Activated T-cell treated with anti-CD3 and anti-CD28 coated beads for 4 hours (primary cell): ENCODE measurements around the gene FAHD2B.
"Not testable (repeated sequence)": the region's sequence is repeated elsewhere in the genome, so short reads cannot be mapped to it uniquely, and the experiment has no call there.

Source experiments
- DNase-seq: peaks from one replicate; pipeline ENCODE4 v3.0.0-alpha.2; 2020

FAHD2B gene

GRCh38 chr2:97067279-97068004, 27.2 kb downstream of the FAHD2B start:
- DNase-seq = no peak

DNA sequence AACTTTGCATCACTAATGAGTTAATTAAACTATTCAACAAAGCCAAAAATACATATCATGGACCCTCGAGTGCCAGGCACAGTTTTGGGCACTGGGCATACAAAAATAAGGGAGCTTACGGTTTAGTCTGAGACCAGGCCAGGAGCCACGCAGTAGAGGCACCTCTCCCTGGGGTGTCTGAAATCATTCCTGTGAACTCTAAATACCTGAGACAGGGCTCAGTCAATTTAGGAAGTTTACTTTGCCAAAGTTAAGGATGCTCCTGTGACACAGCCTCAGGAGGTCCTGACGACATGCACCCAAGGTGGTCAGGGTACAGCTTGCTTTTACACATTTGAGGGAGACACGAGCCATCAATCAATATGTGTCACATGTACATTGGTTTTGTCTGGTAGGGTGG, 28.7 kb downstream of the FAHD2B start:
- not testable (repeated sequence) for DNase-seq

GRCh38 chr2:97062020-97062419, 32.7 kb downstream of the FAHD2B start:
- not testable (repeated sequence) for DNase-seq

DNA sequence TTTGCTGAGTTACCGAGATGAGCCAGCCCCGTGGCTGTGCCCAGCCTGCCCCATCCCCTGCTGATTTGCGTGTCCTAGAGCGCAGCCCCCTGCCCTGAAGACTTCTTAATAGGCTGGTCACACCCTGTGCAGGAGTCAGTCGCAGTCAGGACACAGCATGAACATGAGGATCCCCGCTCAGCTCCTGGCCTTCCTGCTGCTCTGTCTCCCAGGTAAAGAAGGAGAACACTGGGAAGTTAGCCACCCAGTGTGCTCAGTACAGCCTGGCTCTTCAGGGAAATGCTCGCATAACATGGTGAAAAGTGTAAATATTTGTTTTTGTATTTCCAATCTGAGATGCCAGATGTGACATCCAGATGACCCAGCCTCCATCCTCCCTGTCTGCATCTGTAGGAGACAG, 34.9 kb downstream of the FAHD2B start:
- DNase-seq = not testable (repeated sequence)

- not testable (repeated sequence) for DNase-seq
Measured at GRCh38 chr2:97056150-97056549, 38.5 kb downstream of the FAHD2B start.

DNA sequence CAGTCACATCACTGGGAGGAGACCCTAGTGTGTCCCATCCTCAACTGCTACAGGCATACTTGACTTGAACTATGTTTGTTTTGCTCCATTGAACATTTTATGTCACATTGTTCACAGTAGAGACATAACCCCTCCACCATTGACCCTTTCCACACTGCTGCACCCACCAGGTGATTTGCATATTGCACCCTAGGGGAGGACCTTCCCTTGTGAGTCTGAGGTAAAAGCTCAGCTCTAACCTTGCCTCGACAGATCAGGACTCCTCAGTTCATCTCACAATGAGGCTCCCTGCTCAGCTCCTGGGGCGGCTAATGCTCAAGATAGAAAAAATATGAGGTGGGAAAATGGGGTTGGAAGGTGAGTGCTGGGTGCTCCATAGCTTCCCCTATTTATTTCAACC, 44.6 kb downstream of the FAHD2B start:
- DNase-seq = not testable (repeated sequence)

DNA sequence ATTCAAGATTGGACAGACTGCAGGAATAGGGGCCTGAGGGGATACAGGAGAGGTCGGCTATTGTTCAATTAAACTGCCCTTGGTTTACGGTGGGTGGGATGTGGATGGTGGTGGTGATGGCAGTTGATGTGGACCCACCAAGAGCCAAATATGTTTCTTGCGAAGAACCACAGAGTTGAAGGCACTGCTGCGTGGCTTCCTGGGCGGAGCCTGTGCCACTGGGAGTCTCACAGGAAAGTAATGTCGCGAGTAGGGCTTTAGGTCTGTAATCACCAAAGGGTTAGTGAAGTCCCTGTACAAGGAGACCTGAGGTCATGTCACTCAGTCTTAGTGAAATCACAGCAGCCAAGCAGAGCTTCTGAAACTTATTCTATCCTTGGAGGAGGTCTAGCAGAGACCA, 46.2 kb downstream of the FAHD2B start:
- DNase-seq = not testable (repeated sequence)

- not testable (repeated sequence) for DNase-seq
Measured at GRCh38 chr2:97046676-97047075, 48.0 kb downstream of the FAHD2B start.

DNA sequence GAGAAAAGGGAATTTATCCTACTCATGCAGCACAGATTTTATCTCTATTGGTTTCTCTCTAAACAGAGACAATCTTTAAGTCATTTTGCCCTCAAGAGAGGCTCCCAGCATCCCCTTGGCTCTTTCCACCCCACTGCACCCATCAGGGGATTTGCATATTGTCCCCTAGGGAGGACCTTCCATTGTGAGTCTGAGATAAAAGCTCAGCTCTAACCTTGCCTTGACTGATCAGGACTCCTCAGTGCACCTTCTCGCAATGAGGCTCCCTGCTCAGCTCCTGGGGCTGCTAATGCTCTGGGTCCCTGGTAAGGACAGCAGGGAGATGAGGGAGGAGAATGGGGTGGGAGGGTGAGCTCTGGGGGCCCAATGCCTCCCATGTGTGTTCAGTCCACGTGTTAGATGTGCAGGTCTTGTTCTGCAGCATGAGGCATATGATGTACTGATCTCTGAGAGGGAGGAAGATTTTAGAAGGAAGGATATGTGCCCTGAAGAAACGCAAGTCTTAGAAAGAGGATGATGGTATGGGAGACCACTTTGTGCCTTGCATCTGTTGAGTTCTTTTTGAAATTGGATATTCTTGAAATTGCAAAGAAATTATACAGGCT, 48.7 kb downstream of the FAHD2B start:
- not testable (repeated sequence) for DNase-seq
